GM18951 (cell line): ENCODE measurements around the gene ZBTB7C.

Source experiments
- POLR2A ChIP-seq: IDR thresholded peaks from 4 replicates; pipeline ENCODE4 v1.6.1; 2011; ENCODE audit warnings: mild to moderate bottlenecking; ENCODE audit not compliant: insufficient read length, insufficient read depth; ENCODE audit errors: extremely low read depth
- in situ Hi-C: fragments of 300-500 bp; cut with MboI; formaldehyde crosslinking; loops from one replicate; pipeline ENCODE4 v1.12.0; 2022; ENCODE audit warnings: low sequenced_read_pairs, mixed read lengths, inconsistent platforms; ENCODE audit not compliant: unreplicated experiment

ZBTB7C gene

DNA sequence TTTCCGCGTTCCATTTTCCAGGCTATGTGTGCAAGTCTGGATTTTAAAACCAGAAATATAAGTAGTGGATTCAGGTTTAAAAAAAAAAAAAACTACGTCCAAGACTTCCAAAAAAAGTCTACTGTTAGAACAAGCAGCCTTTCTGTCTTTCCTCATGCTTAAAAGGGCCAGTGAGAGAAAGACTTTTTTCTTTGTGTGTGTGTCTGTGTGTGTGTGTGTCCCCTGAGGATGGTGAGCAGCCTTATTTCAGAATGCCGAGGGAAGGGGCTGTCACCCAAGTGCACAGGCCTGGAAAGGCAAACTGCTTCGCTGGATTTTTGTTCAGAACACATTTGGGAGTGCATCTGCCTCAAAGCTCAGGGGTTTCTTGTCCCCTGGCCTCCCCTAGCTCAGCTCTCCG lies 98.8 kb downstream of the ZBTB7C start:
- no peak for TF ChIP-seq POLR2A
- in situ Hi-C loops = no loop called here

DNA sequence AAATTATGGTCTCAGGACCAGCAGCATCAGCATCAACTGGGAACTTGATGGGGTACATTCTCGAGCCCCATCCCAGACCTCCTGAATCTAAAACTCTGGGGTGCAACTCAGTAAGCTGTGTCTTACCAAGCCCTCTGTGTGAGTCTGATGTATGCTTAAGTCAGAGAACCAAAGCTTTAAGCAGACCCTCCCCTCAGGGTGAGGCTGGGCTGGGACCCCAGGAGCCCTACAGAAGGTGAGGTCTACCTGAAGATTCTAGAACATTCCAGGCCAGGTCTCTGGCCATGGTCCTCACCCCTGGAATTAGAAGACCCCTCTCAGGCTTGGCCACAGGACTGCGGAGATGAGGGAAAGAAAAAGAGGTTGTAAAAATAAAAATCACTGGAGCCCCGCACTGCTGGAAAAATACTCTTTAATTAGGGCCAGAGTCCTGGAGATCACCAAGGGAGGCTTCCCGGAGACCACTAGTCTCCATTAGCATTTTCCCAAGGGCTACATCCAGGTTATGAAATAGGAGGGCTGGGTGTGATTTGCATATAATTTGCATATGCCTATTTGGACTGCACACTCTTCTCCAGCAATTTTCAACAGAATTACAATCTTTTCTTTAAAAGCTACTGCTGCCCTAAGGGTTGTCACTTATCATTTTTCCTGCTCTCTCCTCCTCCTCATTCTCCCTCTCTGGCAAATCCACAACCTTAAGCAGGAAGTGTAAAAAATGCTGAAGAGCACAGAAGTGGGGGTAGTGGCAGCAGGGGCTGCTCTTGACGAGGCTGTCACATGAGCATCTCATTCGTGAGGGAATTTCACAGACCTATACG lies 100.2 kb downstream of the ZBTB7C start:
- TF ChIP-seq POLR2A = no peak
- in situ Hi-C loops = no loop called here

DNA sequence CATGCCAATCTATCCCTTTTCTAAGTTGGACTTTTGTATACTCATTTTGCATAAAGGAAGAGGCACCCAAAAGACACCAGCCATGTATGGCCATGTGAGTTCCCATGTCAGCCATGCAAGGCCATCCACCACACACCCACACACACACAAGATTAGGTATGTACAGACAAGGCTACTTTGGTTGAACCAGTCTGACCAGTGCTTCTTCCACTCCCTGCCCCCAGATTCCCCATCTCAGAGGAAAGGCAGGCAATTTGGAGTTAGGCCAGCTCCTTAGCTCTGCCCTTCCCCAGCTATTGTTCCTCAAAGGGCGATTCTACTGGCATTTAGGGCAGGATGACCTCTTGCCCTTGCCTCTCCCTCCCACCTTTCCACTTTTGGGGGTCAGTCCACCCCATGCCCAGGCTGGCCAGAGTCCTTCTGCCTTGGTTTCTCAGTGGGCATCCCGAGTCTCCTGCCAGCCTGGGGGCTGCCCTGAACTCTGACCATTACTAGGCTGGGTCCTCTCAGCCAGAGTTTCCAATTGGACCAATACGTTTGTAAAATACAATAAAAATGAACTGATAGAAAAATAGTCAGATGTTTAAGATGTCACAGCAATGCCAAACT lies 101.1 kb downstream of the ZBTB7C start:
- no peak for TF ChIP-seq POLR2A
- in situ Hi-C loops = no loop called here

DNA sequence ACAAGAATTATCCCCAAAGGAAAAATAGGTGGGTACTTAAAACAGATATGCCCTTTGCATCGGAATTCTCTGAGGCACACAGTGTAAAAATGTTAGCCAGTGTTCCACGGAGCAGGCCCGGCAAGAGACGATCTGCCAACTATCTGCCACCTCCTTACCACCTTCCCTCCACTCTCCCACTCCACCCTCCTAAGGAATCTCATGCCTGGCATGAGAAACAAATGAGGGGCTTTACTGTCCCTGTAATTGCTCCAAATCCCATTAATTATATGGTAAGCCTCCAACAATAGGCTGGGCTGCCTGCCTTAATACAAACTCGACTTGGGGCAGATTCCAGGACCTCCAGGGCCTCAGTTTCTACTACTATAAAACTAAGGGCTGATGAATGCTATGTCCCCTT lies 102.3 kb downstream of the ZBTB7C start:
- no peak for TF ChIP-seq POLR2A
- in situ Hi-C loops = no loop called here

DNA sequence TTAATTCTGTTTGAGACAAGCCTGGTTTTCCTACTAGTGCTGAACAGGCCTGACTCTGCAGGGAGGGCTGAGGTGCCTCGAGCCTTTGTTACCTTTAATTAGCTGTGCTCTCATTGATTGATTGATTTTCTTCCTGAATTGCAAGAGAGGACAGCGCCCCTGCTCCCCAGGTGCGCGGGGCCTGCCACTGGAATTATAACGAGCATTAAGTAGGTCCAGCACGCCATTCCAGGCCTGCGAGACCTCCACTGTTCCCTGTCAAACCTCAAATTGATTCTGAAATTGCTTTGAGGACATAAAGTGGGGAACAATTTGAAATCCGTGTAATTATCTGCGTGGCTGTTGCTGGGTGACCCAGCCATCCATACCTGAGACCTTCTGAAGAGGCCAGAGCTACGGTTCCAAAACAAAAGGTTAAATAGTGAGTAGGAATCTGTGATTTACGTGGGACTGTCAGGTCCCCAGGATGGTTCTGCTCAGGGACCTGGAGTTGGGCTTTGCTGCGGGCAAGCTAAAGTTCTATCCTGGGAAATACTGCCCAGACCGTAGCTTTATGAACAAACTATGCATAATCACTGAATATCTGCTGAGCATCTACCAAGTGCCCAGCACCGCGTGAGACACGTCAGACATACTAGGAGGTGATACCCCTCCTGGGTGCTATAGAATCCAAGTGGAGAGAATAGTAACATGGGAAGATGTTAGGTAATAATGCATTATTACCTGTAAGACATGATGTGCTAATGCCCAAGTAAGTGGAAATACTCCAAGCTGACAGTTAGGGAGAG lies 104.1 kb downstream of the ZBTB7C start:
- TF ChIP-seq POLR2A = no peak
- in situ Hi-C loops = no loop called here

DNA sequence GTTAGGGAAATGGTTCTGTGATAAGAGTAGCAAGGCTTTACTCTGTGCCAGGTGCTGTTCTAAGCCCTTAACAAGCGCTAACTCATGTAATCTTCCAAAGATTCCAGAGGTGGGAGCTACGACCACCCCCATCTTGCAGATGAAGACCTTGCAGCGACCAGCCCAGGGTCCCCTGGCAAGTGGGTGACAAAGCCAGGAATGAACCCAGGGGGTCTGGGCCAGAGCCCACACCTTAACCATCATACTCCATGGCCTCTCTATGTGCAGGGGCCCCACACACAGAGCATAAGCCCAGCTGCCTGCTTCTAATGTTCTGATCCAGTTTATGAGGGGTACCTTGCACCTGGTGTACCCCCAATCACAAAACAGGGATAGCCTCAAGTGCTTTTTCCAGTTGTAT lies 105.3 kb downstream of the ZBTB7C start:
- in situ Hi-C loops = no loop called here
- no peak for TF ChIP-seq POLR2A

DNA sequence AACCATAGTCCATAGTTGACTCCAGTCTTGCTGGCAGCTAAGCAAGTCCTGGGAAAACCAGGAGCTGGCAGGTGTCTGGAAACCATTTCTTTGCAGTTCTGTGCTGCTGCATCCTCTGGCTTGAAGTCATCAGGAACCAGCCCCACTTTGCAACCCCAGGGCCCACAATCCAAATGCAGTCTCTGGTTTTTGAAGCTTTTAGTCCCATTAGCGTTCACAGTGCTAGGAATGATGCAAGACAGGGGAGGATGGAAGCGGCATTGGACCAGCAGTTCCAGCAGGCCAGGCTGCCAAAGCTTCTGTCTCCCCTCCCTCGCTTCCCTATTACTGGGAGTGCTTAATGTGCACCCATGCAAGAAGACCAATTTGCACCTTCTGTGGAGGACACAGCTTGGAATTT lies 106.4 kb downstream of the ZBTB7C start:
- TF ChIP-seq POLR2A = no peak
- in situ Hi-C loops = no loop called here

DNA sequence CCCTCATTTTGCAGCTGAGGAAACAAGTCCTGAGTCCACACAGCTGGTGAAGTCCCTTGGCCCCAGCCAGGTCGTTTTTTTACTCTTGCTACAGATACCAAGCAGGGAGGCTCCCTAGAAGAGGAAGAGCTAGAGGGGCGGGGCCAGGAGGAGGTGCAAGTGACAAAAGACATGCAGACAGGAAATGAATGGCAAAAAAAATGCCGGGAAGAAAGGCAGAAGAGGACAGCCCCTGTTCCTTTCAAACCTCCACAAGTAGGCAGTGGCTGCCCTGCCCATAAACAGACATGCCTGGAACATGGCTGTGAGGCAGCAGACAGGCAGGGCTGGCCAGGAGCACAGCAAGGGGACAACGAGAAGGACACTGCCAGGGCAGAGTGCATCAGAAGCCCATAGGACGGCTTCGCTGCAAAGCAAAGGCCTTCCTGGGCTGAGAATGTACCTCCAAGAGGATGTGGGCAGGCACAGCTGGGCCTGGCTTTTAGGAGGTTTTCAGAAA lies 108.7 kb downstream of the ZBTB7C start:
- in situ Hi-C loops = no loop called here
- TF ChIP-seq POLR2A = no peak

DNA sequence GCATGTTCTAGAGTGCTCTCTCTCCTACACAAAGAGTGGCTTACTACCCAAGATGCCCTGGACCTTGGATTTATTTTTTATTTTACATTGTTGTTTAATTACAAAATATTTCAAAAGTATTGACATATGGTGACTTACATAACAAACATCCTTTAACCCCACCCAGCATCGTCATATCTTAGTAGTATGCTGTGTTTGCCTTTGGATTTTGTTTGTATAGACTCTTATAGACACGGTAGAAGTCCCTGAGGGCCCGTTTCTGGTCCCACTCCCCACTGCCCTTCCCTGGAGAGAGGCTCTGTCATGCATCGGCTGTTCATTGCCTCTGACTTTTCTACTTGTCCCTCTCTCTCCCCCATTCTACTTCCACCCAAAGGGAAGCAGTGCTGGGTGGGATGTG lies 112.0 kb downstream of the ZBTB7C start:
- no peak for TF ChIP-seq POLR2A
- in situ Hi-C loops = no loop called here

DNA sequence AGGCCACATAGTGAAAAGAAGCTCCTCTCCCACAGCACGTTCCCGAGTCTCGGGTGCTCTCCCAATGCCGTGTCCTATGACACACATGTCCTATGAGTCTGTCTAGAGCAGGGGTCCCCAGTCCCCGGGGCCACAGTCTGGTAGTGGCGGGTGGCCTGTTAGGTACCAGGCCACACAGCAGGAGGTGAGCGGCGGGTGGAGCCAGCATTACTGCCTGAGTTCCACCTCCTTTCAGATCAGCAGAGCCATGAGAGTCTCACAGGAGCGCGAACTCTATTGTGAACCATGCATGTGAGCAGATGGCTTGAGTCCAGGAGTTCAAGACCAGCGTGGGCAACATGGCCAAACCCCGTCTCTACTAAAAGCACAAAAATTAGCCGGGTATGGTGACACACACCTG lies 112.6 kb downstream of the ZBTB7C start:
- in situ Hi-C loops = no loop called here
- no peak for TF ChIP-seq POLR2A

DNA sequence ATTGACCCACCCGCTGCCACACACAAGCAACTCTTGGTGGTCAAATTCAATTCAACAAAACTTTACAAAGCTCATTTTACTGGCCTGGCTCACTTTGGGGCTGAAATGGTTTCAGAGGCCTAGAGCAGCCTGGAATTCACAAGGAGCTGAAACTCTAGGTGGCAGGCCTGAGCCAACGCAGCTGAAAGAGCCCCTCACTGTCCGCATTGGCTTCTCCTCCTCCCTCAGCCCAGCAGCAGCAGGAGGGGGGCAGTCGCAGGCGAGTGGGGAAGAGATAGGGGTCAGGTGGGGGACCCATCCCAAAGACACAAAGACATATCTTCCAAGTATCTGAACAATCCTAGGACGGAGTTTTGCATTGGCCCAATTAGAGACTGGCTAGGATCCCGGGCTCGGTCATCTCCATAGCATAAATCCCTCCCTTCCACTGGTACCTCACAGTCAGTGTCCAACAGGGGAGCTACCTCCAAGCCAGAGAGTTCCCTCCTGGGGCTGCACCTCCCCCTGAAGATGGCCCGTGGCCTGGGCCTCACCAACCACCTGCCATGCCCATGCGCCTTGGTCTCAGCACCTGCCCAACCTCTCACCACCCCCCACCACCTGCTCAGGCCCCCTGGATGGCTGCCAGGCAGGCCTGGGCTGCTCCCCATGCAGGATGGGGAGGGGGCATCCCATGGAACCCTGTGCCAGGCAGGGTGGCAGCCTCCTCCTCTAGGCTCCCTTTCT lies 113.4 kb downstream of the ZBTB7C start:
- TF ChIP-seq POLR2A = no peak
- in situ Hi-C loops = no loop called here

DNA sequence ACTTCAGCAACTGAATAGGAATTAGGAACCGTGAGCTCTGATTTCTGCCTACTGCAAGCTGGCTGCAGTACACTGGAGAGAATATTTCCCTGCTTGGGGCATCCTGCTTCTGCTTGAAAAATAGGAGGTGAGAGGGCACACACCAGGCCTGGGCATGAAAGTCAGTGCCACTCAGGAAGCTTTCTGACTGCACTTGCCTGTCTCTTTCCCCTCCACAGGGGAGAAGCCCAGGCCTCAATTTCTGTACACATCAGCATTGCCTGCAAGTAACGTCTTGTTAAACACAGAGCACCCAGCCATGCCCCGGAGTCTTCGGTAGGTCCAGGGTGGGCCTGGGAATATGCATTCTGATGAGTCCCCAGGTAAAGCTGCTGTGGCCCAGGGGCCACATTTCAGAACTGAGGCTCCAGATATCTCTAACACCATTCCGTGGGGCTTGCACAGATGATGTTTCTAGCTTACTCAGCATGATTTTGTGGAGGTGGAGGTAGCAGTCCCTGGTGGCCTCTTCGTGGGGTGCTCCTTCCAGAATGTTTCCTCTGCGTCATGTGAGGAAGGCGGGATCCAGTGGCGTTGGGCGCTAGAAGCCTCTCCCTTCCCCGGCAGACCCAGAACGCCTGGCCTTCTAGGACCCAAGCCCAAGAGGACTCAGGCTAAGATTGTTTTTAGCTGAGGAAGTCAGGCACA lies 114.1 kb downstream of the ZBTB7C start:
- in situ Hi-C loops = no loop called here
- no peak for TF ChIP-seq POLR2A
